ENCODE results near the gene GAP43.

Gene GAP43, protein sequence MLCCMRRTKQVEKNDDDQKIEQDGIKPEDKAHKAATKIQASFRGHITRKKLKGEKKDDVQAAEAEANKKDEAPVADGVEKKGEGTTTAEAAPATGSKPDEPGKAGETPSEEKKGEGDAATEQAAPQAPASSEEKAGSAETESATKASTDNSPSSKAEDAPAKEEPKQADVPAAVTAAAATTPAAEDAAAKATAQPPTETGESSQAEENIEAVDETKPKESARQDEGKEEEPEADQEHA

DNA sequence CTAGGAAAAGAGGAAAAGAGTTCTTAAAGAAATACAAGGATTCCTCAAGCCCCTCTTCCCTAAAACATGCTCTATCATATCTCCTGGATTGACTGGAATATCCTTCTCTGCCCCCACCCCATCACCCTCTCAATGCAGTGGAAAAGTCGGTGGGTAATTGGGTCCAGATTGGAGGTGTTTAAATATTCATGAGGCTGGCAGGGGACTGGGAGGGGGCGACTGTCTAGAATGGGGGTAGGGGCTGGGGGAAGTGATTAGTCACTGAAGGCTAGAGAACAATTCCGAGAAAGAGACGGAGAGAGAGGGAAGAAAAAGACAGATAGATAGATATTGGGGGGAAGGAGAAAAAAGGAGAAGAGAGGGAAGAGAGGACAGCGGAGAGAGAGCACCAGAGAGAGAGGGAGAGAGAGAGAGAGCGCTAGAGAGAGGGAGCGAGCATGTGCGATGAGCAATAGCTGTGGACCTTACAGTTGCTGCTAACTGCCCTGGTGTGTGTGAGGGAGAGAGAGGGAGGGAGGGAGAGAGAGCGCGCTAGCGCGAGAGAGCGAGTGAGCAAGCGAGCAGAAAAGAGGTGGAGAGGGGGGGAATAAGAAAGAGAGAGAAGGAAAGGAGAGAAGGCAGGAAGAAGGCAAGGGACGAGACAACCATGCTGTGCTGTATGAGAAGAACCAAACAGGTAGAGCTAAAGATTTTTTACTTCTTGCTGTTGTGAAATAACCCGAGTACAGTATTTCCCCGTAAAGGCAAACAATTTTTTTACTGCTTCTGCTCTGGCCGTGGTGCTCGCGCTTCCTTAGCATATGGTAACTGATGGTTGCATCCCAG, at the start of gene GAP43:
Gene GAP43, plus strand, starts transcription at position 467 of the 825 bp plus-strand sequence. Its CDS starts 180 bp downstream, at position 647.
- no peak for DNase-seq

DNA sequence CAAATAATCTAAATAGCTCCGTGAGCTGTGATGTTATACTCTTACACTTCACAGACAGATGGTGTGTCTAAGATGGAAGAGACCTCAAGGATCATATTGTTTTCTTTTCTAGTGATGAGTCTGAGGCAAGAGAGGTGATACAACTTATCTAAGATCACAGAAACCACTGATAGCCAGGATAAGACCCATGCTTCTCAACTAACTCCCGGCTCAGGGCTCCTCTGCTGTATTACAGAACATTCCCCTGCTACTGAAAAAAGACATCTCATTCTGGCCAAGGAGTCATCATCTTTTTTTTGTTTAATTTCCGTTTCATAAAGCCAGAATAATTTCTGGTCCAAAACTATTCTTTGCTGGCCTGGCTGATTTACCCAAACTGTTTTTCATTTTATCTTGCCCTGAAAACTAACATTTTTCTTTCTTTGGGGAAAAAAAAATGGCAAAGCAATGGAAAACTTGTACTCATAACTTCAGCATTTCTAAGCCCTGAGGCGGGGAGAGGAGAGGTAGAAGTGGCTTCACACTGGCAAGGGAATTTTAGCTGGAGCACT, 46.9 kb upstream of the GAP43 start:
- DNase-seq = no peak

DNA sequence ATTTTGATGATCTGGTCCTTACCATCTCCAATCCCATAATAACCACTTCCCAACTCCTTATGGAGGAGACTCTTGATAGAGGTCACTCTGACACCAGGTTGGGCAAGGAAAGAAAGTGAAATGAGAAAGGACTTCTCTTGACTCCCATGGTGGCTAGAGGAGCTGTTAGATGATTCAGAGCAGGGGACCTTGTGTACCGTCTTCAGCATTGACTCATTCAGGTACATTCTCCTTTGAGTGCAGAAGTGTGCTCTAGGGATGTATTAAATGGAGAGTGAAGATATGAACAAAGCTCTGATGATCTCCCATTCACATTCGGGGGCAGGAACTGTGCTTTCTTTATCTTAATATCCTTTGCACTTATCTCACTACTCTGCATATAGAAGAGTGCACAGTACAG, 46.3 kb upstream of the GAP43 start:
- no peak for DNase-seq

DNA sequence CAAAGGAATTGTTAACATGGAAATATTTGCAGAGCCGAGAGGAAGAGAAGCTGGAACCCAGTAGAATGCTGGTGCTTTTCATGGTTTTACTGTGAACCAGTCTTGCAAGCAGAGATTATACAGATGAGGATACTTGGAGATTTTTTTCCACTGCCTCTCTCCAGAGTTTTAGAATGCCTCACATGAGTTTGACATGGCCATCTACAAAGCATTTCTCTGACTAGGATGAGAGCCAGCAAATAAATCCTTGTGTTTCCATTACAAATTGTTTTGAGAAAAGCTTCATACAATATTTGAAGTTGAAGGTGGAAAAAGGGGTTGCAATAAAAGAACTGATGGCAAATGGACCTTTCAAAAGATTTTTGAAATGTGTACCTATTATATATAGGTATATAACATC, 45.0 kb upstream of the GAP43 start:
- DNase-seq = no peak

DNA sequence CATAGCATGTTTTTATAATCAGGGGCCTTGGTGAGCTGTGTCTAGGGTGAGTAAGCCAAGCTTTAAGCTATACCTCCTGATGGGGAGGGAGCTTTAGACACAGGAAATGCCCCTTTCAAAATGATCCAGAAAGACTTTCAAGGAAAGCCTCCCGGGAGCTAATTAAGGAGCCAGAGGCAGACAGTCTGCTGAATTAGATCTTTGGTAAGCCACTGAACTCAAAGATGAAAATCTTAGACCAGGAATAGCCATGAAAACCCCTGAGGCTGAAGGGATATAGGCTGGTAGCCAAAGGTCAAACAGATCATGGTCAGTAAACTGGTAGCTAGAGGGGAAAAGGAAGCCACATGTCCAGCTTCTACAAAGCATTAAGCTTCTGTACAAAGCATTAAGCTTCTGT, 42.7 kb upstream of the GAP43 start:
- no peak for DNase-seq

DNA sequence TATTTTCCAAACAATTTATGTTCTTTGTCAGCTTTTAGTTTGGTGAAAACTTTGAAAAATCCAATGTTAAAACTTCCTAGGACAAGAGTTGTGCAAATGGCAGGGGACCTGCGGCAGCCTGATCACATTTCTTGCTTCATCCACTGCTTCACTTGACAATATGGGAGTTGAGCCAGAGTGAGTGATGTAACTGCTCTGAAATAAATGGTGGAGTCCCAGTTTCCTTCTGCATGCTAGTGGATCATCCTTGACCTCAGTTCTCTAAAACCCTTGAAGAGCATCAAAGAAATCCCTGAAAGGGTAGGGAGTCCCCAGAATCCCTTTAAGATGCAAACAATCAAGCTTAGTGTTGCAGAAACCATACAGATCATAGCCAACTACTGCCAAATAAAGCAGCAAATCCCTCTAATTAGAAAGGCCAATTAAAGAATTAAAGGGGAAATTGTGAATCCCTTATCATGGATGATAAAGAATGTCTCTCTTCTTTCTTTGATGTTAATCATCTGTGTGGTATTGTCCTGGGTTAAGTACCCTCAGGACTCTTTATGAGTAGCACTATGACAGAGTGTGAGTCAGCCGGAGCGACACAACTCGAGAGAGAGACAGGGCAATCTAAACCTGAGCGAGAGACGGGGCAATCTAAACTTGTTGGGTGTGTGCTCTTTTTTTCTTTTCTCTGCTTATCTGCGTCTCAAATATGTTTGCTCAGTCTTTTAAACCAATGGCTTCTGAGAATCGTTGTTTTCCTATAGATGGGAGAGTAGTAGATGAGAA, 41.8 kb upstream of the GAP43 start:
- no peak for DNase-seq

DNA sequence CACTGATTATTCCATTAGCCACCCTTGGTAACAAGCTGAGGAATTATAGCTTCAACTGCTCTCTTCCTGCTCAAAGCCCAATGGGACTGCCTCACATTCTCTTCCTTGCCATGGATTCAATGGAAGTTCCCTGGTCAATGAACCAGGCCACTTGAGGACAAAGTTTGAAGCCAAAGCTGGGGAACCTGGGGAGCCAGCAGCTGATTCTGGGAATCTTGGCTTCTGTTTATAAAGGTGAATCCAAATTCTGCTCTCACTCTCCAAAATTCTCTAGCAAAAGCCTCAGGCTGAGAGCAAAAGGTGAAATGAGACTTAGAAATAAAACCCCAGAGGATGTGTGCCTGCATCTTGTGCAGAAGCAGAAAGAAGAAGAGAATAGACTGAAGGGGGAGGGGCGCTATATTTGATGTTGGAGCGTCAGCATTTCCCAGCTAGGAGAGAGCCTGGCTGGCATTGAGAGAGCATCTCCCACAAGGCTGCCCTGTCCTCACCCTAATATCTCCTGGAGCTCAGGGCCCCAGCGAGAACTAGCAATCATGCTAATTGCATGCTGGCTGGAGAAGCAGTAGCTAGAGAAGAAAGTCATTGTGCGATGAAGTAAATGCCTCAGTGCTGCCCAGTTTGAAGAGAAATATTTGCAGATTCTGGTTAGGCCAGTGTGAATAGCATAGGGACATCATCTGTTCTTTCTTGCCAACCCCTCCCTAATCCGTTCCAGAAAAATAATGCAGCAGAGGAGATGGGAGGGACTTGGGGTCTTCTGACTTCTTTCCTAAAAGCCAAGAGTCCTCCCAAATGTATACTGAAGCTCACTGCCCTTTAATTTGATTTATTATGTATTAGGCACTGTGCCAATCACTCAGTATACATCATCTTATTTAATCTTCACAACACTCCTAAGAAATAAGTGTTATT, 34.9 kb upstream of the GAP43 start:
- DNase-seq = no peak

DNA sequence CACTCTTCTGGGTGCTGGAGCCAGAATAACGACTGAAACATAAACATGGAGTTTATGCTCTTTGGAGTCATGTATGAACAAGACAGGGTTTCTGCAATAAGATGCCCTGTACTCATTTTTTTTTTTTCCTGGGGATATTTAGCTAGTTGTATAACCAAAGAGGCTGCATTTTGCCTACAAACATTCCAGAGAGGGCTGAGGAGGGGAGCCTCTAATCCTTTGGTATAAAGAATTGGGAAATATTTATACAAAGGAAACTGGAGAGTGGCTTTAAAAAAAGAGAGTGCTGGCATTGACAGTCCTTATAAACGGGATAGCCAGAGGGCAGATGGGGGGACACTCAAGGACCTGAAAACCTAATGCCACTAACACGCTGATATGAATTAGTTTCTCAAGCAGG, 32.4 kb upstream of the GAP43 start:
- DNase-seq = no peak

DNA sequence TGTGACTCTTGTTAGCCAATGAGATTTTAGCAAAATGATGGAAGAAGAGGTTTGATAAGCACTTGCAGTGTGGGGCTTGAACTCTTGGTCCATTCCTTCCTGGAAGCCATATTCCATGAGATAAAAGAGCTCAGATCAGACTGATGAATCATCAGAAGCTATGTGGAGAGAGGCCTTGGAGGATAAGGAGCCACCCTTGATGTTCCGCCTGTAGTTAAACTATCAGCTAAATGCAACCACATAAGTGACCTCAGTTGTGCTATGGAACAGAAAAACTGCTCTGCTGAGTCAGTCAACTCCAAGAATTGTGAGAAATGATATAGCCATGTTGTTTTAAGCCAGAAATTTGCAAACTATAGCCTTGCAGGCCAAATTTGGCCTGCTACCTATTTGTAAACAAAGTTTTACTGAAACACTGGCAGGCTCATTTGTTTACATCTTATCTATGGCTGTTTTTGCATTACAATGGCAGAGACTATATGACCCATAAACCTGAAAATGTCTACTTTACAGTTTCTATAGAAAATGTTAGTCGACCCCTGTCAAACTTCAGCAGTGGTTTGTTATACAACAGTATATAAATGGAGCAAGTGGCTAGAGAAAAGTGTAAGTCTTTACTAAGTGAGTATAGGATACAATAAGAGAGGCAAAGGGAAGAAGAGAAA, 27.6 kb upstream of the GAP43 start:
- DNase-seq = no peak

DNA sequence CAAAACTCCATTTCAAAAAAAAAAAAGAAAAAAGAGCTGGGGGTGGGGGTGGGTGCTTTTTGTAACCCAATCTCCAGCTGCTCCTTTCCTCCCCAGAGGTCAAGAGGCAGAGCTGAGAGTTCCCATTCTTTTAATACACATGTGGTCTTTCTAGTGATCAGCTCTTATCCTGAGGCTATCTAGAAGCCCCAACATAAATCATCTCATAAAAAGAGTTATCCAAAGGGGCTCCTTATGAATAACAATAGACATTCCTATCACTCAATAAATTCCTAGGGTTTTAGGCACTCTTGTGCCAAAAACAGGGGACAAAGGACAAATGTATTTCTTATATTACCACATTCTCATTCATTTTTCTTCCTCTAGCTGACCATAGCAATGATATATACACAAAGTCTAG, 25.1 kb upstream of the GAP43 start:
- DNase-seq = no peak

DNA sequence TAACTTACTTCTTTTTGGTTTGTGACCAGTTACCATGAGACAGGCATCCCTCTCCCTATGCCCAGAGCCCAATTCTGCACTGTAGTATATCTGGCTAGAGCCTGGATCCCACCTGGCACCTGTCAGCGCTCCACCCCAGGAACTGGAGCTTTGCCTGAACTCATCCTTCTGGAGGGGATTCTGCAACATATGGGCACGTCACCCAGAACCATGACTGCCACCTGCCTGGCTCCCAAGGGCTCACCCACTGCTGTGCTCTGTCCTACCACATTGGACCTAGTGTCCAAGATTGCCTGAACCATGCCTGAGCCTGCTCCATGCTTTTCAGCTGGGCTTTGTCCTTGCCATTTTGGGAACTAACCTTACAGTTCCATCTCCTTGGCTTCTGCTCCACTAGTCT, 21.1 kb upstream of the GAP43 start:
- DNase-seq = no peak

DNA sequence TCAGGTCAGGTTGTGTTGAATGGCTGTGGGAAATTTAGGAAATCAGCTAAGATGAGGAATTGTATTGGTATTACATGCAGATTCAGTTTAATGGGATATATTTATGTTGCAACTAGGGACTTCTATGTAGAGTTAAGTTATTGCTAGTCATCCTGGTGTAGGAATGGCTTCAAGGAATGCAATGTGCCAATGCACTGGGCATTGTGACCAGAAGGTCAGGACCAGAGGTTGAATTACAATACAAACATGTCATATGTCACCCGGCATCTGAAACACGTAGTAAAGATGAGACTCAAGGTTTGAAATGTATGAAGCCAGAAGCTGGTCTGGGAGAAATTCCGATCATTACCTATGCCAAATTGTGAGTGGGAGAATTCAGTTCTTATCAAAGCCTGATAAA, 11.7 kb upstream of the GAP43 start:
- DNase-seq = no peak

DNA sequence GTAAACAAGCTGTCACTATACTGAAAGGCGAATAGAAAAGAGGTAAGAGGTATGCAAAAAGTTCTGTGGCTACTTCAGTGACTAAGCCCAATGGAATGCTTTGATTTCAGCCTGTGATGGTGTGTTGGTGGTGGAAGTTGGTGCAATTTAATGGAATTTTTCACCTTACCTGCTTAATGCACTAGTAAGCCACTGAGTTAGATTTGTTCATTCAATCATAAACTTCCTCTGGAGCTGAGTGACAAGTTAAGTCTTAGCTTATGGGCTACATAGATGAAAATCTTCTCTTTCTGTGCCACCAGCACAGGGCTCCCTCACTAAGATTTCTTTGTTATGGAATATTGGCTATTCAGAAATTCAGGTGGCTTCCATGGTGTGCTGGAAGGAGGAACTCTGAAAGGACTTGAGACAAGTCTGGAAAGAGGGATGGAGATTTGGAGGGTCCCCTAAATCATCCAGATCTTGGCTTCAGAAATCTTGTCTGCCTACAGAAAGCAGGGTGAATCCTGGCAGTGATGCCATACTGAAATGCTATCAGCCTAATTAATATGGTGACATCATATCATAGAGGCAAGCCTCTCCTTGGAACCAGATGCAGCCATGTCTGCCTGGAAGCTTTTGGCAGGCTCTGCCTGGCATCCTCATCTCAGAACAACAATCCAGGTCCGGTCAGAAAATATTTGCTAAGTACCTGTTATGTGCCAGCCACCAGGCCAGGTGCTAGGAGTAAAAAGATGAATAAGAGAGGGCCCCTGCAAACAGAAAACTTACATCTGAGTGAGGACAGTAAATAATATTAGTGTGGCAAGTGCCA, 8.1 kb upstream of the GAP43 start:
- no peak for DNase-seq

DNA sequence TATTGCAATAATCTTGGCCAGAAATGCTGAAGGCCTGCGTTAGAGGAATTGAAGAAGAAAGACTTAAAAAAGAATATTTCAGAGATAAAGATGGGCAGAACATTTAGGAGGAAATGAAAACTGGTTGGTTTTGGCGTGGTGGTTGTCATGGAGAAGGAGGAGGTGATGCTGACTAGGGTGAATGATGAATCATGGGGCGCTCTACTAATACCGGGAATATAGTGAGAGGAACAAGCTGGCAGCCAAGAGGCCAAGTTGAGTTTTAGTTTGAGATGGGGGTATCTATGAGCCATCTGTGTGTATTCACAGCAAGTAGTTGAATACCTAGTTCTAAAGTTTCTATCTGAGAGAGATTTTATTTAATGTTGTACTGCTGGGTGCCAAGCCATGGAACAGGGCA, 6.8 kb upstream of the GAP43 start:
- DNase-seq = no peak

DNA sequence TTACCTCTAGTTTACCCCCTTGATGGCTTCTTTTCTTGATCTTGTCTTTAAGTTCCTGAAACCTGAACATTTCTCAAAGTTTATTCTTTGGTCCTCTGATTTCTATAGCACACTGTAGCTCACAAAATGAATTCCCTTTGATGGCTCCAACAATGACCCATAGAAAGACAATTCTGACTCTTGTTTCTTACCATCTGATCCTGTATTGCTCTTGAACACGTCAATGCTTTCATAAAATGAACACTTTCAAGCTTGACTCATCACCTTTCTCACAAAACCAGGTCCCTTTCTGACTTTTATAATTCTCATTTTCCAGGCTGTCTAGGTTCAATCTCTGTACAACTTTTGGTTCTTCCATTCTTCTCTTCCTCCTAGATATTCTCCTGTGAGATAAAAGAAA, 5.7 kb upstream of the GAP43 start:
- DNase-seq = no peak

DNA sequence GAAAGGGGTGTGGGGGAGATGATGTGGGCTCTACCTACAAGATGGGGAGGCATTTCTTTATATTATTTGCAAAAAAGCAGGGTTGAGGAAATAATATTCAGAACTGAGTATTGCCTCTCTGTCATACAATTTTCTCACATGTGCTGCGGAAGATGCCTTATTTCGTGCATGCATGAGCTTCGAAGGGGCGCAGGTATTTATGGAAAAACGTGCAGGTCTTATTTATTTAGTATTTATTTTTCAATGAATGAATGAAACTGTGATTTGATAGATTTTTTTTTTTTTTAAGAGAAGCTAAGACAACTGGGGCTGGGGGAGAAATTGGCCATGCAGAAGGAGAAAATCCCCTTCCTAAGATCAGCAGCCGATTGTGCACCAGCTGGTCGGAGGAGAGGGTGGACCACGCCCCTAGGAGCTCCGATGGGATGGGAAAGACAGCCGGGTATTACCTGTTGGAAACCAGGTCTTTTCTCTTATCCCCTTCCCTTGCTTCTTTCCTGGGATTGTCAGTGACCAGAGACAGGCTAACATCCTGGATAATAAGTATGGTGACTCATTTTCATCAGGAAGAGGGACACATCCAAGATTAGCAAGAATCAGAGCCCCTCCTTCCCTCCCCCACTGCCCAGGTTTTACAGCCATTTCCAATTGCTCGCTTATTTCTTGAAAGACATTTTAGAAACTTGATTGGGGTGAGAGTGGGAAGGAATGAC, 875 bp downstream of the GAP43 start:
- no peak for DNase-seq

DNA sequence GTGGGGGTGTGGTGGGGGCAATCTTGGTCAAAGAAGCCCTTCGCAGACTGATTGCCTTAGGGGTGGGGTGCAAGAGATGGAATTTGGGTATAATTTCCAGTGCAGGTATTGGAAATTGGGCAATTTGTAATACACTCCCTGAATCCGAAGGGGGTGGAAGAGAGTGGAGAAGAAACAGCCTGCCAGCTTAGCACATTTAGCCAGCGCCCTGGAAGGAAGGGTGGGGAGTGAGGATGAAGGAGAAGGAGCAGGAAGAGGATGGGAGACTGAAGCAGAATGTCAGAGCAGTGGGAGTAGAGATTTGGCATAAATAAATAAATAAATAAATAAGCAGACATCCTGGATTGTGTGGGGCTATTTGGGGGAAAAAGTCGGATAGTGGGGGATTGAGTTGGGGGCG, 1.6 kb downstream of the GAP43 start:
- DNase-seq = no peak

DNA sequence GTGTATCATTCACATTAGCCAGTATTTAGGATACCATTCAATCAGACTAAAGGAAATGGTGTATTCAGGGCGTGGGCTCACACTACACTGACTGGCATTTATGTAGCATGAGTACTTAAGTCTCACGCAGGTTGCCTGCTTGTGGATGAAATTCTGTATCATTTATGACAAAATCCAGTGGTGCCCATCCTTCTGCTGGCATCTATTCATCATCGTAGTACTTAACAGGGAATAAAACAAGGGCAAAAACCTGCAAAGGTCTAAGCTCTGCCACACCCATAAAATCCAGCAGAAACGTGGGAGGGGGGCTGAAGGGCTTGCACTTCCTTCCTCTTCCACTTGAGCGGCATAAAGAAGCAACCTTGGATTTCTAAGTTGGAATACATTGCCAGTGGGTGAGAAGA, 2.7 kb downstream of the GAP43 start:
- DNase-seq = no peak

DNA sequence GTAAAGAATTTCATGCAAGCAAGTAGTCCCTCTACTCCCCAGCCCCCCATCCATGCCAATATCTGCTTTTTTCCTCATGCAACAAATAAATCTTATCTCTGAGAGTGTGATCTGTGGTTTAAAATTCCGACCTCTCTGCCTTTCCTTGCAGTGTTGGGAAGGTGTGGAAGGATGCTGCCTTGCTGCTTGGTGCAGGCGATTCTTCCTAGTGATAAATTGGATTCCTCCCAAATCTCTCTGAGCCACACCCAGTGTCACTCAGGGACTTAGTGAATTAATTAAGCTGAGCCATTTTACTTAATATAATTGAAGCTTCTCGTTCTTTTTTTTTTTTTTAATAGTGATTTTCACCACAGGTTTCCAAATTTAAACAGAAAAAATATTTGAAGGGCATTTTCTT, 3.4 kb downstream of the GAP43 start:
- no peak for DNase-seq

All from activated CD8-positive, alpha-beta memory T cell treated with anti-CD3 and anti-CD28 coated beads, Interleukin-2, amount 50 U/mL, for 48 hours (primary cell).